Activated naive CD4-positive, alpha-beta T cell treated with anti-CD3 and anti-CD28 coated beads for 36 hours (primary cell): ENCODE data around the gene PSMD5. TPM values are rescaled to one million over a fixed set of nuclear protein-coding genes. Genes with fewer than 3 reads are reported as not detected.

Experiments used
- CTCF ChIA-PET: fragments of 350-600 bp; sonication (Branson Sonifier 250); formaldehyde crosslinking; loops from one replicate; lab custom pipeline; 2021; ENCODE audit warnings: antibody characterized with exemption; lab: Charles Lee
- DNase-seq: peaks from one replicate; pipeline ENCODE4 v3.0.0-alpha.2; 2020
- H3K27ac Mint-ChIP-seq: one replicate; pipeline ENCODE4 v1.8.0; 2021; ENCODE audit warnings: mild to moderate bottlenecking, mixed read lengths
- H3K27me3 Mint-ChIP-seq: one replicate; pipeline ENCODE4 v1.8.0; 2021; ENCODE audit warnings: low read depth, mixed read lengths
- H3K36me3 Mint-ChIP-seq: one replicate; pipeline ENCODE4 v1.8.0; 2021; ENCODE audit warnings: low read depth, mixed read lengths
- H3K4me1 Mint-ChIP-seq: one replicate; pipeline ENCODE4 v1.8.0; 2021; ENCODE audit warnings: low read depth, mixed read lengths
- H3K4me3 Mint-ChIP-seq: one replicate; pipeline ENCODE4 v1.8.0; 2021; ENCODE audit warnings: mild to moderate bottlenecking, moderate library complexity, mixed read lengths
- H3K9me3 Mint-ChIP-seq: one replicate; pipeline ENCODE4 v1.8.0; 2021; ENCODE audit warnings: mixed read lengths
- intact Hi-C: fragments of 100-400 bp; cut with micrococcal nuclease; formaldehyde crosslinking; loops from one replicate; pipeline ENCODE4 v1.15.1; 2023
- total RNA-seq, 2 experiments: library from RNA; stranded (reverse); gene quantifications; one replicate each; pipeline ENCODE4 v1.2.3, GENCODE V29; 2021

Gene PSMD5
- total RNA-seq, 2 experiments from 2014 or later = 62.1 to 63.5 TPM

DNA sequence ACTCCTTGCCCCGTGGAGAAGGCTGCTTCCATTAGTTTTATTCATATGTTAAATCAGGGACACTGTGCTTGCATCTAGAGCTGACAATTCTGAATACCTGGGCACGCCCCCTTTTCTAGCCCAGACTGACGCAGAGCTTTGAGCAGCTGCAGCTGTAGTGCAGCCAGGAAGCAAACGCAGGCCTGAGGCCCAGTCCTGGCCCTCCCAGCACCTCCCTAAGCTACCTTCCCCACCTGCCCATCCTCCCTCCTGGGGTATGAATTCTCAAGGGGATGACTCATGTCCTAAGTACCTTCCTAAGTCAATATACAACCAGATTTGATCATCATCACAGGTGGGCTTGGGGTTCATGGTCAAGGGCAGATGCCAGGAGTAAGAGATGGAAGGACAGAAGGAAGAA is 30.8 kb upstream of the PSMD5 start:
- no peaks in the 10 kb centered on the region for H3K9me3 Mint-ChIP-seq
- CTCF ChIA-PET = interaction anchor here (0.5 to 2.0 kb wide), 3 partner anchors 17 to 57 kb away, joined by 3 to 7 read pairs (median 3); no protein-coding TSS in a partner anchor
- H3K4me3 Mint-ChIP-seq = peak overlapping the region; percentile 25
- H3K4me1 Mint-ChIP-seq = peaks cover 71% of the 10 kb centered on the region
- peak overlapping the region; percentile 93 for H3K27ac Mint-ChIP-seq
- H3K36me3 Mint-ChIP-seq = peaks cover 82% of the 10 kb centered on the region
- DNase-seq = peak; percentile 30
- no peaks in the 10 kb centered on the region for H3K27me3 Mint-ChIP-seq
- intact Hi-C loops = no loop called here

DNA sequence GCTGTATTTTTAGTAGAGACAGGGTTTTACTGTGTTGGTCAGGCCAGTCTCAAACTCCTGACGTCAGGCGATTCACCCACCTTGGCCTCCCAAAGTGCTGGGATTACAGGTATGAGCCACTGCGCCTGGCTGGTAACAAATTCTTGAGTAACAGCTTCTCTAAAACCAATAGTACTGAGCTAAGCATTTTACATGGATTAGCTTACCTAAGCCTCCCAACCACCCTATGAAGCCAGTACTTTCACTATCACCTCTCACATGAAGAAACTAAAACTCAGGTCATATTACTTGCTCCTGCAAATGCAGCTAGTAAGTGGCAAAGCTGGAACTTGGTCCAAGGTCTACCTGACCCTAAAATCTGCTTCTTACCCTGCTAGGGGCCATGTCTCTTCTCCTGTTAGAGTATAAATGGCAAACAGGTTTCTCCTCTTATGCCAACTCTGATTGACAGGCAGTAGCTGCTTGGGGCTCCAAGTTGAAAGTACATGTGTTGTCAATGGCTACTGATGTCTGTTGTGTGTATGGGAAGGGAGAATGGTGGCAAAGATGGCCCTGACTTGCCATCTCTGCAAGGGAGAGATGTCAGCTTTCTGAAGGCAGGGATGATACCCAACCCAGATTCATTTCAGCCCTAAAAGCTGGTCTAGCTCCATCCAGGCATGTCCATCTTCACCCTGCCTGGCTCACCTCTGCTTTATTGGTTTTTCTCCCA is 30.2 kb upstream of the PSMD5 start:
- intact Hi-C loops = no loop called here
- Mint-ChIP-seq H3K27ac (peak overlapping the region; percentile 93), H3K9me3 (no peaks in the 10 kb centered on the region), H3K27me3 (no peaks in the 10 kb centered on the region), H3K4me3 (no peak overlapping the region), H3K36me3 (peaks cover 82% of the 10 kb centered on the region), H3K4me1 (peaks cover 71% of the 10 kb centered on the region)
- no peak for DNase-seq
- CTCF ChIA-PET = interaction anchor here (0.5 to 2.0 kb wide), 8 partner anchors 11 to 448 kb away, joined by 3 to 7 read pairs (median 3); no protein-coding TSS in a partner anchor

DNA sequence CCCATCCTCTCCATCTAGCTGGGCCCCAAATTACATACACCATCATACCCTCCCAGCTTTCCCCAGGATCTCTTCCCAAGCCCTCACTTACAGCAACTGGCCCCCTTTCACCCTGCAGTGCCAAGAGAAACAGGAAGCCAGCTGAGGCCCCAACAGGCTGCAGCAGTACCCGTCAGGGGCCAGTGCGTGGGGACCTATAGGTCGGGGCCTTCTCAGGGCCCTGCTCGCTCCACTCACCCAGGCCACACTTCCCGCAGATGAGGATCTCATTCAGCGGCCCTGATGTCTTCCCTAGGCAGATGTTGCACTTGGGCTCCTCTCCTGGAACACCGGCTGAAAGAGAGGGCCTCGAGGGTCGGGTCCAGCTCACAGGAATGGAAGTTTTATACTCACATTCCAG is 27.5 kb upstream of the PSMD5 start:
- Mint-ChIP-seq H3K4me1 (peaks cover 63% of the 10 kb centered on the region), H3K36me3 (peaks cover 79% of the 10 kb centered on the region), H3K9me3 (no peaks in the 10 kb centered on the region), H3K27me3 (no peaks in the 10 kb centered on the region), H3K4me3 (peak overlapping the region; percentile 74), H3K27ac (peak overlapping the region; percentile 87)
- DNase-seq = no peak
- intact Hi-C loops = no loop called here
- CTCF ChIA-PET = interaction anchor here (0.6 to 4.5 kb wide), 10 partner anchors 9 to 190 kb away, joined by 3 to 18 read pairs (median 5); no protein-coding TSS in a partner anchor

DNA sequence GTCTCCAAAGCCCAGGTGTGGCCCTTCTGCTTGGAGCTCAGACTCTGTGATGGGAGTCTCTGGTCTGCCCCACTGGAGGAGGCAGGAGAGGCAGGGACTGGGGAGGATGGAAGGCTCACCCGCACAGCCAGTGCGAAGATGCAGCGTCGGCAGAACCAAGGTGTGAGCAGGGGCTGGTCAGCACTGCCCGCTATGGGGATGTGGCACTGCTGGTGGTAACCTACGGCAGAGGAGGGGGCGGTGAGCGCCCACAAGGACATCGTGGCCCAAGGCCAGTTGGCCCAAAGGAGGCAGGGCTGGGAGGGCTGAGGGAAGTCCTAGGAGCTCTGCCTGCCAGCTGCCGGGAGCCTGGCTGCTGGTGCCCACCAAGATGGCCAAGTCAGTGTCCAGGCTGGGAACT is 27.0 kb upstream of the PSMD5 start:
- CTCF ChIA-PET = interaction anchor here (0.6 to 4.5 kb wide), 15 partner anchors 10 to 190 kb away, joined by 3 to 18 read pairs (median 4); partner anchors contain the start of gene FBXW2
- H3K4me1 Mint-ChIP-seq = peaks cover 58% of the 10 kb centered on the region
- no peak for DNase-seq
- no peaks in the 10 kb centered on the region for H3K27me3 Mint-ChIP-seq
- peak overlapping the region; percentile 74 for H3K4me3 Mint-ChIP-seq
- no peaks in the 10 kb centered on the region for H3K9me3 Mint-ChIP-seq
- intact Hi-C loops = loop anchor here (1.0 kb wide), 2 partner anchors 76 to 155 kb away; partner anchors contain the start of genes FBXW2 and MEGF9
- peaks cover 77% of the 10 kb centered on the region for H3K36me3 Mint-ChIP-seq
- H3K27ac Mint-ChIP-seq = peak overlapping the region; percentile 87

DNA sequence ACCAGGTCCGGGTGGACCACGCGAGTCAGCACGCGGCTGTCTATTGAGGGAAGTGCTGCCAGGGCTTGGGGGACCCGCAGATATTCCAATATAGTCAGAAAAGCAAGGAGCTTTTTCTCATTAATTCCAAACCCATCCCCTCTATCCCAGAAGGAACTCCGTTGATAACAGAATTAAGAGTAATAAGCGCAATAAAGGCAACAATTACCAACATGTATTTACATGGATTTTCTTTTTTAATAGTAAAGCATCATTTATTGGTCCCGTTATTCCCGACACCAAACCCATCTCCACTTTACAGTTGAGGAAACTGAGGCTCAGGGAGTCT is 26.6 kb upstream of the PSMD5 start:
- Mint-ChIP-seq H3K27me3 (no peaks in the 10 kb centered on the region), H3K27ac (peak overlapping the region; percentile 87), H3K4me1 (peaks cover 54% of the 10 kb centered on the region), H3K36me3 (peaks cover 73% of the 10 kb centered on the region), H3K9me3 (no peaks in the 10 kb centered on the region), H3K4me3 (peak overlapping the region; percentile 74)
- CTCF ChIA-PET = interaction anchor here (0.9 to 4.5 kb wide), 14 partner anchors 15 to 191 kb away, joined by 3 to 18 read pairs (median 5); partner anchors contain the start of gene FBXW2
- intact Hi-C loops = loop anchor here (1.0 kb wide), 2 partner anchors 76 to 155 kb away; partner anchors contain the start of genes FBXW2 and MEGF9
- no peak for DNase-seq

DNA sequence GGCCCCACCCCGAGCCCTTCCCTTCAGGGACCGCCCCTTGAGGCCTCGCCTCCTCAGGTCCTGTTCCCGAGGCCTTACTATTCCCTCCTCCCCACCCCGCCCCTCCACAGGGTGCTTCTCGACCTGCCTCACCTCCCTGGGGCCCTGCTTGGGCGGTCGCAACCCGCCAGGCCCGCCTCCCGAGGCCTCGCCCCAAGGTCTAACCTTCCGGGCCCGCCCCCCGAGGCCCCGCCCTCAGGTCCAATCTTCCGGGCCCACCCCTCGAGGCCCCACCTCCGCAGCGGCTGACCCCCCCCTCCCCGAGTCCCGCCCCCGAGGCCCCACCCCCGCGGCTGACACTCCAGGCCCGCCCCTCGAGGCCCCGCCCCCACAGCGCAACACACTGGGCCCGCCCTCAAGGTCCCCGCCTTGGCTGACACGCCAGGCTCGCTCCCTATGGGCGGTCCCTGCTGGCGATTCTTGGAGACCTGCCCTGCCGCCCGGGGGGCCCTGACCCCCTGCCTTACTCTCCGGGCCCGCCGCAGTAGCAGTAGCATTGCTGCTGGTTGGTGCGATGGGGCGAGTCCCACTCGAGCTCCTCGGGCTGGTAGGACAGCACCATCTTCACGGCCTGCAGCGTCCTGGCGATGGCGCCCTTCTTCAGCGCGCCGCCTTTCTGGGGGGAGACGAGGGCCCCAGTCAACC is 26.1 kb upstream of the PSMD5 start:
- Mint-ChIP-seq H3K36me3 (peaks cover 72% of the 10 kb centered on the region), H3K4me3 (peak overlapping the region; percentile 74), H3K4me1 (peaks cover 49% of the 10 kb centered on the region), H3K27ac (peak overlapping the region; percentile 87), H3K27me3 (no peaks in the 10 kb centered on the region), H3K9me3 (no peaks in the 10 kb centered on the region)
- intact Hi-C loops = loop anchor here (1.0 kb wide), 6 partner anchors 7 to 205 kb away; partner anchors contain the start of genes CNTRL, FBXW2 and MEGF9
- CTCF ChIA-PET = interaction anchor here (0.6 to 4.5 kb wide), 18 partner anchors 15 to 451 kb away, joined by 3 to 18 read pairs (median 6); partner anchors contain the start of gene FBXW2
- peak; percentile 97 for DNase-seq

DNA sequence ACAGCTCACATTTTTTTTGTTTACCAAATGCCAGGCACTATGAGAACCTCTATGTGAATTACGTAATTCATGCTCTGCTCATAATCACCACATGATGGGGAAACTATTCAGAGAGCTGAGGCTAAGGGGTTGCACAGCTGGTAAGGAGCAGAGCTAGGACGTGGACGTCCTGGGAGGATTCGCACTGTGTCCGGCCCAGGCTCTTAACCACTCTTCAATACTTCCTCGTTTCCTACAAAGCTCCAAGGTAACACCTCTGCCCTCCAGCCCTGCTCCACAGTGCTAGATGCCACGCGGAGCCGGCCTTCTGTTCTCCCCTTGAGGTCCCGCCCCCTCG is 25.6 kb upstream of the PSMD5 start:
- peak overlapping the region; percentile 41 for H3K27ac Mint-ChIP-seq
- no peak for DNase-seq
- intact Hi-C loops = loop anchor here (1.0 kb wide), 4 partner anchors 8 to 206 kb away; partner anchors contain the start of gene CNTRL
- peaks cover 44% of the 10 kb centered on the region for H3K4me1 Mint-ChIP-seq
- H3K9me3 Mint-ChIP-seq = no peaks in the 10 kb centered on the region
- peak overlapping the region; percentile 60 for H3K4me3 Mint-ChIP-seq
- CTCF ChIA-PET = interaction anchor here (0.6 to 4.5 kb wide), 16 partner anchors 21 to 452 kb away, joined by 3 to 18 read pairs (median 4); no protein-coding TSS in a partner anchor
- H3K27me3 Mint-ChIP-seq = no peaks in the 10 kb centered on the region
- peaks cover 69% of the 10 kb centered on the region for H3K36me3 Mint-ChIP-seq

DNA sequence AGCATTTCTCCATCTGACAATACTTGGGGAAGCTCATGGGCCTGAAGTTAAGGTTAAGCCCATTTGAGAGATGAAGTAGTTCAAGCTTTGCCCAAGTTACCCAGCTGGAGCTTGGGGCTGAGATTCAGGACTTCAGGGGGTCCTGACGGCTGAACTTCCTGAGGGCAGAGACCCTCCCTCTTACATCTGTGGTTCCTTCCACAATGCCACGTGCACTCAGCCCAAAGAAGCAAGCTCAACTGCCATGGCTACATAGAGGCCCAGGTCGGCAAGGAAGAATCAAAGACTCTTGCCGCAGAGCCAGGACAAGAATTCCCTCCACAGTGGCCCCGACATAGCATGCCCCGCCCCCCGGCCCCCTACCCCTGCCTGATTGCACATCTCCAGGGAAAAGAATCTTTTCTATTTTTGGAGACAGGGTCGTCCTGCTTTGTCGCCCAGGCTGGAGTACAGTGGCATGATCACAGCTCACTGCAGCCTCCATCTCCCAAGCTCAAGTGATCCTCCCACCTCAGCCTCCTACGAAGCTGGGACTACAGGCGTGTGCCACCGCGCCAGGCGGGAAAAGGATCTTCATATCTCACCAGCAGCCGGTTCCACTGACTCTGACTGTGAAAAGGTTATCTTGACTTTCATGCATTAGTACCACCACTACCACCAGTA is 25.1 kb upstream of the PSMD5 start:
- Mint-ChIP-seq H3K9me3 (no peaks in the 10 kb centered on the region), H3K4me1 (peaks cover 39% of the 10 kb centered on the region), H3K27me3 (no peaks in the 10 kb centered on the region), H3K27ac (peak overlapping the region; percentile 41), H3K36me3 (peaks cover 68% of the 10 kb centered on the region), H3K4me3 (peak overlapping the region; percentile 60)
- CTCF ChIA-PET = interaction anchor here (0.6 to 4.5 kb wide), 12 partner anchors 21 to 216 kb away, joined by 3 to 18 read pairs (median 4); no protein-coding TSS in a partner anchor
- no peak for DNase-seq
- intact Hi-C loops = loop anchor here (1.0 kb wide), 4 partner anchors 8 to 206 kb away; partner anchors contain the start of gene CNTRL

DNA sequence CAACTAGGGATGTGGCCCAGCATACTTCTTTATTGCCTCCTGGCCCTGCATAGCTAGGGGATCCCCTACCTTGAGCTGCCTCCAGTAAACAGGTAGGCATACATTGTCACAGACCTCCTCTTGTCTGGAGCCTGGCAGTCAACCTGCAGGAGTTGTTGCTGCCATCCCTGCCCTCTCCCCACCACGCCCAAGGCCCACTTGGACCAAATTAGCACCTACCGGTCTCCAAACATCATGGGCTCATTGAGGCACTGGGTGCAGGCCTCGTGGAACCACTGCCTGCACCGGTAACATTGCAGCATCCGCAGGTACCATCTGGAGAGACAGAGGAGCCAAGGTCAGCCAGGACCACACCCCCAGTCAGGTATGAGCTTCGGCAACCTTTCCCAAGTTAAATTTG is 23.9 kb upstream of the PSMD5 start:
- intact Hi-C loops = no loop called here
- H3K27ac Mint-ChIP-seq = no peak overlapping the region
- H3K4me3 Mint-ChIP-seq = no peak overlapping the region
- CTCF ChIA-PET = interaction anchor here (1.4 to 4.5 kb wide), 2 partner anchors 25 to 115 kb away, joined by 3 to 18 read pairs; no protein-coding TSS in a partner anchor
- H3K27me3 Mint-ChIP-seq = no peaks in the 10 kb centered on the region
- DNase-seq = no peak
- peaks cover 63% of the 10 kb centered on the region for H3K36me3 Mint-ChIP-seq
- no peaks in the 10 kb centered on the region for H3K9me3 Mint-ChIP-seq
- peaks cover 33% of the 10 kb centered on the region for H3K4me1 Mint-ChIP-seq

DNA sequence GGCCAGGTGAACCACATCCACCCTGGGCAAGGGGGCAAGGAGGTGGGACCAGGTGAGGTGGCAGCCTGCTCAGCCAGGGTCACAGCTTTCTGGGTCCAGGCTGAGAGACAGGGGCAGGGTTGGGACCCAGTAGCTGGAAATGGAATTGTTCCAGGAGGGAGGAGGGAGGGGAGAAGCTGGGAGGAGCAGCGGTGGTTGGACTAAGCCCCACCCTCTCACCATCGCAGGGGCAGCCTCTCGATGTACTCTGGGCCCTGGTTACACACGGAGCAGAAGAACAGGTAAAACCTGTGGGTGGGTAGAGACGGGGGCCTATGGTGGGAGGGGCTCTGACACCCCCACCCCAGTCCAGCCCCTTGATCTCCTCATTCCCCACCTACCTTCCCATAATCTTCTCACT is 23.1 kb upstream of the PSMD5 start:
- Mint-ChIP-seq H3K4me1 (peaks cover 26% of the 10 kb centered on the region), H3K4me3 (no peak overlapping the region), H3K9me3 (no peaks in the 10 kb centered on the region), H3K27me3 (no peaks in the 10 kb centered on the region), H3K36me3 (peaks cover 60% of the 10 kb centered on the region), H3K27ac (no peak overlapping the region)
- DNase-seq = no peak
- intact Hi-C loops = no loop called here
- CTCF ChIA-PET = interaction anchor here (0.6 to 1.3 kb wide), 2 partner anchors 9 to 34 kb away, joined by 3 to 4 read pairs; no protein-coding TSS in a partner anchor

DNA sequence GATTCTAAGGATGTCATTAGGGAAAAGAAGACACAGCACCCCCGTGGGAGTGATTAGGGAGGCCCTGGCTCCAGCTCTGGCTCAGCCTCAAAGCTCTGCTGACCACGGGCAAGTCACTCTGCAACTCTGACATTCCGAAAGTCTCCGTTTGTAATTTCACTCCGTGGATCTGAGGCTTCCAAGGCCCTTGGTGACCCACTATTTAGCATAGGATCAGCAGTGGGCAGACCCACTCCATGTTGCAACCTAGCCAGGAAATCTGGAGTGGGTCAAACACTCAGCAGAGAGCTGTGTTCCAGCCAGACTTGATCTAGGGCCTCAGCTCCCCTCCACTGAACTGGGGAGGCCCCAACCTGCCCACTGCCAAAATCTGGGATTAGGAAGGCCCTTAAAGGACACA is 22.5 kb upstream of the PSMD5 start:
- H3K36me3 Mint-ChIP-seq = peaks cover 63% of the 10 kb centered on the region
- H3K27me3 Mint-ChIP-seq = no peaks in the 10 kb centered on the region
- CTCF ChIA-PET = interaction anchor here (1.3 kb wide), 1 partner anchor 9 kb away, joined by 3 read pairs; no protein-coding TSS in a partner anchor
- H3K4me3 Mint-ChIP-seq = no peak overlapping the region
- DNase-seq = no peak
- peaks cover 21% of the 10 kb centered on the region for H3K4me1 Mint-ChIP-seq
- H3K27ac Mint-ChIP-seq = no peak overlapping the region
- intact Hi-C loops = no loop called here
- H3K9me3 Mint-ChIP-seq = no peaks in the 10 kb centered on the region
